Esophagus mucosa (tissue), 1 donor: ENCODE results near the gene TMEM62. TPM values are rescaled to one million over a fixed set of nuclear protein-coding genes. Genes with fewer than 3 reads are reported as not detected.
"Not testable (repeated sequence)": the region's sequence is repeated elsewhere in the genome, so short reads cannot be mapped to it uniquely, and the experiment has no call there.

Experiments used
- ATAC-seq: fragments of 200-7000 bp; cut with Tn5 transposase; one replicate; pipeline ENCODE4 v1.9.1; 2020
- total RNA-seq: library from RNA; stranded (reverse); gene quantifications from one replicate; pipeline ENCODE4 v1.2.4, GENCODE V29; 2023
- donor health status: DM: yes; HTN: yes; CAD: no.

The TMEM62 gene
- total RNA-seq, 1 donor from 2014 or later = 11.8 TPM

- ATAC-seq = no peak
These were observed 77.4 kb downstream of the TMEM62 start for GRCh38 chr15:43210807-43211206.

- peak; percentile 37 for ATAC-seq
These were observed 77.9 kb downstream of the TMEM62 start for GRCh38 chr15:43211224-43211735.

DNA sequence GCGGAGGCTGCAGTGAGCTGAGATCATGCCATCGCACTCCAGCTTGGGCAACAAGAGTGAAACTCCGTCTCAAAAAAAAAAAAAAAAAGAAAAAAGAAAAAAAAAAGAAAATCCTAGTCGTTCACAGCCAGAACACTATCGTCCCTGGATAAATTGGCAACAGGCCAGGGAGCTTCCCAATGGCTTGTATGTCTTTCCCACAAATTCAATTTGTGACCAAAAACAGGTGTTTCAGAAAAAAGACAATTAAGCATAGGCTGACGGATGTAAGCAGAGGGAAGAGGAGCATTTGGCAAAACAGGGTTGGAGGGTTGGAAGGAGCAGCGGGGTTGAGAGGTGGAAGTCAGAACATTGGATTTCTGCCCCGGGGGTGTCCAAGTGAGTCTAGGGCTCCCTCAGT is 78.9 kb downstream of the TMEM62 start:
- ATAC-seq = no peak

DNA sequence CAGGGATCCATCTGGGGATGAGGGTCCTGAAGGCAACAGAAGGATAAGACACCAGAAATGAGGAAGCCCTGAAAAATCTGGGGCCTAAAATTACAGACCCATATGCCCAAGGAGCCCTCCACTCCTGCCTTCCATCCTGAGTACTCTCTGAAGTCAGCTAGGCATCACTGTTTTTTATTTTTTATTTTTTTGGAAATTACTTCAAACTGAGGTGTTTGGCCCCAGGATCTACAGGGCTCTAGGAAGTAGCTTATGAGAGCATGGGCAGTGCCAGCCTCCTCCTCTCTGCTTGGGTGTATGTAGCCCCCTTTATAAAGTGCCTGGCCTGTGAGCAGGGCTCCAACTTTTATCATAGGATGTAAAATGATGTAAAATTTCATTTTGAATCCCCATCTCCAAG is 79.6 kb downstream of the TMEM62 start:
- ATAC-seq = no peak

- ATAC-seq = no peak
These were observed 80.1 kb downstream of the TMEM62 start for GRCh38 chr15:43213466-43213865.

DNA sequence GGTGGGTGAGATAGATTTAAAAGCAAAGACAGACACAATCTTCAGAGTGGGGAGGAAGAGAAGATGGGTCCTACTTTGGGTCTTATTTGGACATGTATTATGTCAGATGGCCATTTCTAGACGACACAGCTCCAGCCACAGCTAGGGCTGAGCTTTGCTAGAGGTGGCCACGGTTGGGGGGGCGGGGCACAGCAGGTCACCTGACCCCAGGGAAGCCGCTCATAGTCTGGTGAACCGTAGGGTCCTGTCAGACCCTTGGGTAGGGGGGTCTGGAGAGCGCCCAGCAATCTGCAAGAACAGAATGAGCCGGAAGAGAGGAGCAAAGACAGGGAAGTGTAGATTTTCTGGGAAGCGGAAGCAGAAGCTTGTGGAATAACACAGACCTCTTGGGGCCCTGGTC is 80.8 kb downstream of the TMEM62 start:
- no peak for ATAC-seq

DNA sequence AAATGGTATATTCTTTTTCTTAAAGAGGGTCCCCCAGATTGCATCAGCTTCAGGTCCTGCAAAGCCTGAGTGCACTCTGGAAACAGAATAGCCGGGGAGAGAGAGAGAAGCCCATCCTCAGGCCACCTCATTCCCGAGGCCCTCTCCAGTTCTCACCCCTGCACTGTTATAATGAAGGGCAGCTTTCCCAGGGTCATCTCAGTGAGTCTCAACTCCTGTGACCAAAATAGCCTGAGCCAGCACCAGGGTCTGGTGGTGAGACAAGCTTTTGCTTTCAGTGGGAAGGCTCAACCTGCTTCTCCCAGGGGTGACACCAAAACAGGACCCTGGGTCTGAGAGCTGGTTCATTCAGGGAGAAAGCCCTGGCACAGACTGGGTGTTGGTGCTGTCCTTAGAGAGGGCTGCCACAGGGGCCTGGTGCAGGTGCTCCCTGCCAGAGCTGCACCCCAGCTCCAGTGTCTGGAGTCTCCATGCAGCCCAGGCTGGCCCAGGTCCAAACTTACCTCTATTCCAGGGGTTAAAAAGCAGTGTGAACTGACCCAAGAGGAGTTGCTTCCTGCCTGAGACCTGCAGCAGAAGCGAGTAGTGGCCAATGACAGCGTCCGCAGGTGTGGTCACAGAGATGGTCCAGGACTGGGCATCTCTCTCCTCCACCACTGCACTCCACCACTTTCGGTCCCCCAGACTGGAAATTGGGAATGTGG is 81.4 kb downstream of the TMEM62 start:
- ATAC-seq = no peak

DNA sequence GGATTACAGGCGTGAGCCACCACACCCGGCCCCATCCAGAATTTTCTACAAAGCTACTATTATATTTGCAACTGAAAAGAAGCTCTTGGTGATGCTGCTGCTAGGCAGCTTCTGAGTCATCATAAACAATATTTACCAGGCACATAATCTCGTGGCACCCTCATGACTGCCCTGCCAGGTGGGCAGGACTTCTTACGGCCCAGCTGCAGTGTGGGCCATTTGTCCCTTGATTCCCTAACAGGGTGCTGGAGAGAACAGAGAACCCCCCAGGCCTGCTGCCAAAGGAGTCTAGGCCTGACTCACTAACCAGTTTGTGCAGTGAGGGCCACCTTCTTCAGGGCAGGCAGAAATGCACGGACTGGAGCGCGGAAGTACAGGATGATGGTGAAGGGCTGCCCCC is 82.6 kb downstream of the TMEM62 start:
- peak; percentile 68 for ATAC-seq

- ATAC-seq = peak; percentile 72
These were observed 85.7 kb downstream of the TMEM62 start for GRCh38 chr15:43218908-43219706.

- ATAC-seq = no peak
These were observed 86.8 kb downstream of the TMEM62 start for GRCh38 chr15:43219929-43220928.

DNA sequence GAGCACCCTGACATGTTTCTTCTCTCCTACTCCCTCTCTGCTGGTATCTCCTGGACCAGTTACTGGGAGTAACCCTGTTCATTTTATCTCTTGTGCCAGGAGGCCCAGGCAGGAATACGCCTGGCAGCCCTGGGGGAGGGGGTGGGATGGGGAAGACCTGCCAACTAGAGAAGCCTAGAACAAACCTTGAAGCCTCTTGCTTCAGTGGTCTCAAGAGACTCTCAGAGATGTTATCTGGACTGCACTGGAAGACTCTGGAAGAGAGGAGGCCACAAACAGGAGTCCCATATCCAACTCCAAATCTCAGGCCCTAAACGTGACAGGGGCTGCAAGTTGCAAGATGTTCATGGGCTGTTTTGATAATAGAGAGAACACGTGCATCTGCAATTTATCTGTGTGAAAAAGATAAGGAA is 87.6 kb downstream of the TMEM62 start, which contains the start of gene EPB42:
Gene EPB42 (minus strand): TSS at position 28 of the 413 bp plus-strand sequence. CDS start 193 bp downstream, outside the sequence.
- ATAC-seq = no peak

- ATAC-seq = no peak
These were observed 88.0 kb downstream of the TMEM62 start for GRCh38 chr15:43221422-43221821.

- peak; percentile 86 for ATAC-seq
These were observed 92.0 kb downstream of the TMEM62 start for GRCh38 chr15:43225201-43225949.

DNA sequence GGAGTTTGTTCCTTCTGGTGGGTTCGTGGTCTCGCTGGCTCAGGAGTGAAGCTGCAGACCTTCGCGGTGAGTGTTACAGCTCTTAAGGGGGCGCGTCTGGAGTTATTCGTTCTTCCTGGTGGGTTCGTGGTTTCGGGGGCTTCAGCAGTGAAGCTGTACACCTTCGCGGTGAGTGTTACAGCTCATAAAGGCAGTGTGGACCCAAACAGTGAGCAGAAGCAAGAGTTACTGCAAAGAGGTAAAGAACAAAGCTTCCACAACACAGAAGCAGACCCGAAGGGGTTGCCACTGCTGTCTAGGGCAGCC is 92.5 kb downstream of the TMEM62 start:
- ATAC-seq = not testable (repeated sequence)

DNA sequence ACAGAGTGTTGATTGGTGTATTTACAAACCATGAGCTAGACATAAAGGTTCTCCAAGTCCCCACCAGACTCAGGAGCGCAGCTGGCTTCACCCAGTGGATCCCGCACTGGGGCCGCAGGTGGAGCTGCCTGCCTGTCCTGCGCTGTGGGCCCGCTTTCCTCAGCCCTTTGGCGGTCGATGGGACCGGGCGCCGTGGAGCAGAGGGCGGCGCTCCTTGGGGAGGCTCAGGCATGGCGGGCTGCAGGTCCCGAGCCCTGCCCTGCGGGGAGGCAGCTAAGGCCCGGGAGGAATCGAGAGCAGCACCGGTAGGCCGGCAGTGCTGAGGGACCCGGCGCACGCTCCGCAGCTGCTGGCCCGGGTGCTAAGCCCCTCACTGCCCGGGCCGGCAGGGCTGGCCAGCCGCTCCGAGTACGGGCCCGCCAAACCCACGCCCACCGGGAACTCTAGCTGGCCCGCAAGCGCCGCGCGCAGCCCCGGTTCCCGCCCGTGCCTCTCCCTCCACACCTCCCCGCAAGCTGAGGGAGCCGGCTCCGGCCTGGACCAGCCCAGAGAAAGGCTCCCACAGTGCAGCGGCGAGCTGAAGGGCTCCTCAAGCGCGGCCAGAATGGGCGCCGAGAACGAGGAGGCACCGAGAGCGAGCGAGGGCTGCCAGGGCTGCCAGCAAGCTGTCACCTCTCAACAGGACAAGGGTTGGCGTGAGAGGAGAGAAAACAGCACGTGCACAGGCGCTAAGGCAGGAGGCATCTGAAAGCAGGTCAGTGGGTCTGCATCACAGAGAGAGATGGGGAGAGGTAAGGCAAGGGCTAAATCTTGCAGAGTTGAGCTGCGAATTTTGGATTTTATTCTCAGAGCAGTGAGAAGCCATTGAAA is 93.3 kb downstream of the TMEM62 start:
- no peak for ATAC-seq

- ATAC-seq = no peak
These were observed 96.6 kb downstream of the TMEM62 start for GRCh38 chr15:43229977-43230376.

DNA sequence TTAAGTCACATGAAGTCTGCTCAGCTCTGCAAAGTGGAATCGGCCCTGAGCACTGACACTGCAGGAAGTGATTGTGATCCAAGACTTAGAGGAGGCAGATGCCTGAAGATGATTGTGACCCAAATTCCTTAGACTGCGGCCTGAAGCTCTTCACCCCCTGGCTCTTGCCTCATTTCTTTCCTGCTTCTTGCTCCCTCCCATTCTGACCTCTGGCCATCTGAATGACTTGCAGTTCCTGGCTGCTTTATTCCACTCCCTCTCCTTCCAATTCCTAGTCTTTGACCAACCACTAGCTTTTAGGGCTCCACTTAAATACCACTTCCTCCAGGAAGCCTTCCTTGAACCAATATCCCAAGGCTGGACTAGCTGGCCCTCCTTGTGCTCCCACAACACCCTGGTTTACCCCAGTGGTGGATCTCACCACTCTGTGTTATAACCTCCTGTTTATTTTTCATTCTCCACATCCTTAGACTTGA is 97.3 kb downstream of the TMEM62 start:
- ATAC-seq = no peak

GRCh38 chr15:43232289-43232874 is 99.0 kb downstream of the TMEM62 start:
- ATAC-seq = no peak
